PFSK-1 (cell line): ENCODE data around the gene PRDM16.

Source experiments
- FOXP2 ChIP-seq: optimal IDR thresholded peaks from 2 replicates; pipeline ENCODE3; 2011; ENCODE audit warnings: borderline replicate concordance, control low read depth, inconsistent platforms; ENCODE audit not compliant: insufficient read depth; ENCODE audit errors: extremely low read length, extremely low read depth
- POLR2AphosphoS5 ChIP-seq: IDR thresholded peaks from 2 replicates; pipeline ENCODE4 v1.6.1; 2012; ENCODE audit warnings: low read depth, mild to moderate bottlenecking, control low read depth, low read length, moderate library complexity
- REST ChIP-seq, 2 experiments: IDR thresholded peaks; 2 replicates each; pipeline versions ENCODE4 v1.6.1 to v1.8.0; 2011 to 2012; ENCODE audit warnings: low read depth in 2 of 2, low read length in 2 of 2, control low read depth in 1 of 2, inconsistent platforms in 1 of 2, mild to moderate bottlenecking in 1 of 2, moderate library complexity in 1 of 2; ENCODE audit not compliant: insufficient read depth in 1 of 2
- SIN3A ChIP-seq: IDR thresholded peaks from 2 replicates; pipeline ENCODE4 v1.6.1; 2012; ENCODE audit warnings: mild to moderate bottlenecking, low read length, moderate library complexity, borderline replicate concordance; ENCODE audit not compliant: insufficient read depth
- TAF1 ChIP-seq: IDR thresholded peaks from 2 replicates; pipeline ENCODE4 v1.6.1; 2012; ENCODE audit warnings: low read length, control low read depth, borderline replicate concordance; ENCODE audit not compliant: insufficient read depth

PRDM16 gene

GRCh38 chr1:3352952-3353331 is 283.9 kb downstream of the PRDM16 start:
- TF ChIP-seq REST (IDR thresholded peaks at IDR 0.05; ENCODE audit: insufficient read depth in 1 of 2, low read depth in 2 of 2, low read length in 2 of 2) (no peak), POLR2AphosphoS5 (no peak), SIN3A (no peak), FOXP2 (no peak), TAF1 (no peak)

- TF ChIP-seq REST (IDR thresholded peaks at IDR 0.05; ENCODE audit: insufficient read depth in 1 of 2, low read depth in 2 of 2, low read length in 2 of 2) (no peak), FOXP2 (no peak), TAF1 (no peak), POLR2AphosphoS5 (no peak), SIN3A (no peak)
These were observed 284.9 kb downstream of the PRDM16 start for GRCh38 chr1:3353876-3354275.

- TF ChIP-seq TAF1, result no peak
- no peak for TF ChIP-seq FOXP2
- TF ChIP-seq REST (IDR thresholded peaks at IDR 0.05; ENCODE audit: insufficient read depth in 1 of 2, low read depth in 2 of 2, low read length in 2 of 2), result no peak
- TF ChIP-seq SIN3A, result no peak
- TF ChIP-seq POLR2AphosphoS5, result no peak
These were observed 286.1 kb downstream of the PRDM16 start for GRCh38 chr1:3355089-3355488.

GRCh38 chr1:3355894-3356826 is 287.2 kb downstream of the PRDM16 start:
- TF ChIP-seq SIN3A (no peak), REST (IDR thresholded peaks at IDR 0.05; ENCODE audit: insufficient read depth in 1 of 2, low read depth in 2 of 2, low read length in 2 of 2) (no peak), FOXP2 (no peak), TAF1 (no peak), POLR2AphosphoS5 (no peak)
